WERI-Rb-1 (cell line): ENCODE results near the gene PCDH1.

ENCODE experiments used
- DNase-seq: peaks from one replicate; pipeline ENCODE4 v3.0.0-alpha.2; 2020
- H3K27ac ChIP-seq: fragments of 250-450 bp; sonication (Bioruptor Pico); 2 replicates; pipeline ENCODE4 v1.5.1; 2020; ENCODE audit warnings: mild to moderate bottlenecking, moderate library complexity
- H3K27me3 ChIP-seq: fragments of 250-450 bp; sonication (Bioruptor Pico); 2 replicates; pipeline ENCODE4 v1.5.1; 2021; ENCODE audit warnings: mild to moderate bottlenecking, low read depth, moderate library complexity; ENCODE audit not compliant: insufficient read depth, severe bottlenecking
- H3K36me3 ChIP-seq: fragments of 250-450 bp; sonication (Bioruptor Pico); 2 replicates; pipeline ENCODE4 v1.5.1; 2020; ENCODE audit warnings: mild to moderate bottlenecking, moderate library complexity
- H3K4me3 ChIP-seq: 2 replicates; pipeline ENCODE4 v1.5.1; 2011; ENCODE audit warnings: low read depth, mild to moderate bottlenecking, control low read depth, low read length
- H3K9me3 ChIP-seq: fragments of 250-450 bp; sonication (Bioruptor Pico); 2 replicates; pipeline ENCODE4 v1.5.1; 2021; ENCODE audit warnings: mild to moderate bottlenecking, moderate library complexity; ENCODE audit not compliant: severe bottlenecking
- TF ChIP-seq, protein P1 (sequence below): IDR thresholded peaks from 2 replicates; pipeline ENCODE4 v1.5.1; 2011; ENCODE audit warnings: low read depth, mild to moderate bottlenecking, control low read depth, inconsistent platforms, low read length

Gene PCDH1

DNA sequence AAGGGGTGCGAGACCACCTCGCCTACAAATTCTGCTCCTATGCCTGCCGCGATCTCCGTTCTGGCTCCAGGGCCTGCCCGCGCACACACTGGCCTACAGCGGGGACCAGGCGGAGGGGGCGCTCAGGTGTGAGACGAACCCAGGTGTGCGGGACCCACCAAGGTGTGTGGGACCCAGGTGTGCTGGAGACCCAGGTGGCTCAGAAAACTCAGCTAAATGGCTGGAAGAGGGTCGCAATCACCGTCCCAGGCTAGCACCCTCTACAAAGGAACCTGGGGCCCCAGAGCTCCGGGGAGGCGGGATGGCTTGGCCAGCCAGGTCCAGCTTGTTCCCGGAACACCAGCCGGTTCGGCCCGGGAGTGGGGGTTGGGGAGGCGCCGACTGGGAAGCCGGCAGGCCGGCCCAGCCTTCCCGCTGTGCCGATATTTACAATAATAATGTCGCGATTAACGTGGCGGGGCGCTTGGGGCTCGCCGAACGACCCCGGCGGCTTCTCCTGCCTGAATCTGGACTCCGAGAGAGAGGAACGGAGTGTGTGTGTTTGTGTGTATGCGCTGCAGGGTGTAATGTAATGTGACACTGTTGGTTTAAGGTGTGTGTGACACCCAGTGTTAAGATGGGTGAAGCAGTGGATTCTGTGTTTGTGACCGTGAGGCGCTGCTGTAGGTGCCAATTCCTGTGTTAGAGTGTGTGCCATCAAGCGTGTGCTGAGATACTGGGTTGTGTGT, 1.4 kb downstream of the PCDH1 start:
- TF ChIP-seq, protein P1, sequence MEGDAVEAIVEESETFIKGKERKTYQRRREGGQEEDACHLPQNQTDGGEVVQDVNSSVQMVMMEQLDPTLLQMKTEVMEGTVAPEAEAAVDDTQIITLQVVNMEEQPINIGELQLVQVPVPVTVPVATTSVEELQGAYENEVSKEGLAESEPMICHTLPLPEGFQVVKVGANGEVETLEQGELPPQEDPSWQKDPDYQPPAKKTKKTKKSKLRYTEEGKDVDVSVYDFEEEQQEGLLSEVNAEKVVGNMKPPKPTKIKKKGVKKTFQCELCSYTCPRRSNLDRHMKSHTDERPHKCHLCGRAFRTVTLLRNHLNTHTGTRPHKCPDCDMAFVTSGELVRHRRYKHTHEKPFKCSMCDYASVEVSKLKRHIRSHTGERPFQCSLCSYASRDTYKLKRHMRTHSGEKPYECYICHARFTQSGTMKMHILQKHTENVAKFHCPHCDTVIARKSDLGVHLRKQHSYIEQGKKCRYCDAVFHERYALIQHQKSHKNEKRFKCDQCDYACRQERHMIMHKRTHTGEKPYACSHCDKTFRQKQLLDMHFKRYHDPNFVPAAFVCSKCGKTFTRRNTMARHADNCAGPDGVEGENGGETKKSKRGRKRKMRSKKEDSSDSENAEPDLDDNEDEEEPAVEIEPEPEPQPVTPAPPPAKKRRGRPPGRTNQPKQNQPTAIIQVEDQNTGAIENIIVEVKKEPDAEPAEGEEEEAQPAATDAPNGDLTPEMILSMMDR, result no peak
- Histone ChIP-seq H3K9me3 (no peaks in the 10 kb centered on the region), H3K27me3 (peaks cover 38% of the 10 kb centered on the region), H3K36me3 (no peaks in the 10 kb centered on the region), H3K4me3 (peak overlapping the region; percentile 58), H3K27ac (no peak overlapping the region)
- no peak for DNase-seq

DNA sequence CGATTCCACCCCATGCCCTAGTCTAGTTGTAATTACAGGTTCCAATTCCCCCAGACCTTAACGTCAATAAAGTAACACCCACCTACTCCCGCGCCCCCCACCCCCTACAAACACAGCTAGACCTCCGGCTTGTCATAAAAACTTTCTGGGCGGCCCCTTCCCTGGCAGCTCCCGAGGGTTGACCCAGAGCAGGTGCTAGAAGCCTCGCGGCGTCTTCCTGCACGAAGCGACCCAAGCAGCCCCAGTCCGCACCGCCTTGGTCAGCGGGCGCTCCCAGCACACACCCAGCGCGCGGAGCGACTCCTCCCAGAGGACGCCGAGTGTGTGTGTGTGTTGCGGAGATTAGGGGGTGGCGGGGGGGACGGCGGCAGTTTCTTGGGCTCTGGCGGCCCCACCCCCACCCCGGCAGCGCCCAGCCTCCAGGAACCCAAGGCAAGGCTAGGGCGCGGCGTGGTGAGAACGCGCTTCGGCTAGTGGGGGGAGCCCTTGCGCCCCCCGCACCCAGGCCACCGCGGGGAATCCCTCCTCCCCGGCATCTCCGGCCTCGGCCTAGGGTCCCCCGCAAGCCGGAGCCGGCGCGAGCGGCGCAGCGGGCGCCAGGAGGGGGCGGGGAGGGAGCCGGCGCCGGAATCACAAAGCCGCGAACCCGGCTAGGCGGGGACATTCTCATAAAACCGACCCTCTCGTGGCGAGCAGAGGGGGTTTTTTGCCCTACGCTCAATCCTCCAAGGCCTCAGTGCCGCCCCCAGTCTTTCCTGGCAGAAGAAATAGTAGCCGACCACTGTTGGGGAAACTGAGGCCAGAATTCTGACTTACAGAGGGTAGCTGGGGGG, 2.2 kb downstream of the PCDH1 start:
- Histone ChIP-seq H3K27me3 (peaks cover 37% of the 10 kb centered on the region), H3K4me3 (peak overlapping the region; percentile 58), H3K36me3 (no peaks in the 10 kb centered on the region), H3K9me3 (no peaks in the 10 kb centered on the region), H3K27ac (no peak overlapping the region)
- peak; percentile 67 for DNase-seq
- TF ChIP-seq, protein P1, result no peak

DNA sequence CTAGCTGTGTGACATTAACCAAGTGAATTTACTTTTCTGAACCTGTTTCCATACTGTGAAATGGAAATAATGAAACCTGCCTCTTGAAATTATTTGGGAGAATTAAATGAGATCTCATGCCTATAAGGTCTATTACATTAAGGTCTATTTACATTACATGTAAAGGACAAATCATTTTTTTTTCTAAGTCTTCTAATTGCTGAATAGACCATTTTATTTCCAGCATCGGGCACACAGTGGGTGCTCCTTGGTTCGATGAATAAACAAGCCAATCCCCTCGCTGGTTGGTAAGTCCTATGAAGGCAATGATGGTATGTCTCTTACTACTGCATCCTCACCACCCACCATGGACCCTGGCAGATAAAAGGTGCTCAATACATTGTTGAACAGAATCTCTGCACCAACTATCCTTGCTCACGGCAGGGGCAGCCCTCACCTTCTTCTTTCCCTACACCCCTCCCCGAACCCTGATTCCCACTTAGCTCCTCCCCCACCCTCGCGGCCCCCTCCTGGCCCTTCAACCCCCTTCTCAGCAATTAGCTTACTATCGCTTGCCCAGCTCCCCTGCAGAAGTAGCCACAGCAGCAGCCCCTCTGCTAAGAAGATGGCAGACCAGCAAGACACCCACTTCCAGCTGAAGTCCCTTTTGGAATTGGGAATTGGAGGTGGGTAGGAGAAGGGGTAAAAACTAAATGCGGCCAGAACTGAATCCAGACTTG, 3.0 kb downstream of the PCDH1 start:
- Histone ChIP-seq H3K27ac (no peak overlapping the region), H3K4me3 (peak overlapping the region; percentile 58), H3K27me3 (peaks cover 33% of the 10 kb centered on the region), H3K36me3 (no peaks in the 10 kb centered on the region), H3K9me3 (no peaks in the 10 kb centered on the region)
- no peak for DNase-seq
- TF ChIP-seq, protein P1, result no peak

DNA sequence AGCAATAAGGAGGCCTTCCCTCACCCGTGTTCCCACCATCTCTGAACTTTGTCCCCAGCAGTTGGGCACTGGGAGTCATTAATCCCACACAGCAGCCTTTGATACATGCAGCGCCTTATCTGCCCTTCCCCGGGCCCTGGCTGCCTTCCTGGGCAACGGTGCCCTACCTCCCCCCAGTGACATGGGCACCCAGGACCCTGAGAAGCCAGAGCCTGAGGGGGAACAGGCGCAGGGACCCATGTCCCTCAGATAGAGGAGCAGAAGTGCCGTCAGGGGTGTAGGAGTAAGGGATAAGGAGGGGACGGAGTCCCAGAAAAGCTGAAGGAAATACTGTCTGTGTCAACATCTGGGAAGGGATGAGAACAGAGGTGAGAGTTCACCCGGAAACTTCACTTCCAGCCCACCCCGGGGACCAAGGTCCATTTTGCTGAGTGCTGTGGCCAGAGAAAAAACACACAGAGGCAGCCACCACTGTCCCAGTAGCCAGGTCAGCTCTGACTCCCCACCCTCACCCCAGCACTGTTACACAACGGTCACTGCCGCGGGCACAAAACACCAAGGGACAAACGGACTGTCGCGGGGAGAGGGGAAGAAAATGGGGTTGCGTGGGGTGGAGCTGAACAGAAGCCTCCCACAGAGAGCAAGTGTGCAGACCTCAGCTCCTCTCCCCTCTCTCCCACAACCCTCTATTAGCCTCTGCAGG, 3.8 kb downstream of the PCDH1 start:
- Histone ChIP-seq H3K4me3 (no peak overlapping the region), H3K27me3 (peaks cover 26% of the 10 kb centered on the region), H3K36me3 (no peaks in the 10 kb centered on the region), H3K9me3 (no peaks in the 10 kb centered on the region), H3K27ac (no peak overlapping the region)
- no peak for DNase-seq
- TF ChIP-seq, protein P1, result no peak

DNA sequence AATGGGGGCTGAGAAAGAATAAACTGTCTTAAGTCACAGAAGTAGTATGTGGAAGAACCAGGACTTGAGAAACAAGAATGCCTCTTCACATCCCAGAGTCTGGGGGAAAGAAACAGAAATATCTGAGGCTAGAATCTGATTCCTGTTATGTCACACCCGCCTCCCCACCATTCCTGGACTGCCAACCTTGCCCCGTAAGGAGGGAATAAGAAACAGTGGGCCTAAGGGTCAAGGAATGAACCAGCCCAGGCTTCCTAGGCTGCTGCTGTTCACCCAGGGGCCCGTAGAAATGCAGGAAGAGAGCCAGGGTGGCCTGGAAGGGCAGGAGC, 4.3 kb downstream of the PCDH1 start:
- no peak for DNase-seq
- H3K36me3 ChIP-seq, result no peaks in the 10 kb centered on the region
- H3K27me3 ChIP-seq, result peaks cover 23% of the 10 kb centered on the region
- TF ChIP-seq, protein P1, result no peak
- no peaks in the 10 kb centered on the region for H3K9me3 ChIP-seq
- H3K27ac ChIP-seq, result no peak overlapping the region
- no peak overlapping the region for H3K4me3 ChIP-seq
